Fibroblast of pulmonary artery (primary cell): ENCODE data around the gene PAGE2.

Experiments
- DNase-seq: peaks from one replicate; pipeline ENCODE4 v3.0.0-alpha.2; 2010; ENCODE audit warnings: low read depth
- H3K4me3 ChIP-seq: replicated peaks from 2 replicates; pipeline ENCODE4 v1.5.1; 2011; ENCODE audit warnings: low read depth, mild to moderate bottlenecking, control low read depth, low read length, moderate library complexity
- CTCF ChIP-seq: IDR thresholded peaks from 2 replicates; pipeline ENCODE4 v1.5.1; 2011; ENCODE audit warnings: mild to moderate bottlenecking, control low read depth, low read length, inconsistent platforms; ENCODE audit errors: missing control alignments

PAGE2 gene

GRCh38 chrX:55072286-55072685 lies 16.5 kb upstream of the PAGE2 start:
- TF ChIP-seq CTCF, result no peak

GRCh38 chrX:55074851-55075467 lies 13.9 kb upstream of the PAGE2 start, which contains the start of gene PAGE2B:
TSS of gene PAGE2B (plus strand) at chrX:55075030. CDS start at chrX:55076042, 1,012 bp downstream.
- H3K4me3 ChIP-seq, result no peak within 1 kb of the TSS
- no peak for TF ChIP-seq CTCF
- DNase-seq, result no peak

More at GRCh38 chrX:55072286-55072685, 16.5 kb upstream of the PAGE2 start:
- H3K4me3 ChIP-seq, result no peak overlapping the region
- DNase-seq, result no peak

- no peak for DNase-seq
- no peak overlapping the region for H3K4me3 ChIP-seq
- TF ChIP-seq CTCF, result no peak
Observed at GRCh38 chrX:55098691-55099090, 9.9 kb downstream of the PAGE2 start.

- no peak overlapping the region for H3K4me3 ChIP-seq
Observed at GRCh38 chrX:55099162-55099561, 10.3 kb downstream of the PAGE2 start.

GRCh38 chrX:55102754-55103153 lies 13.9 kb downstream of the PAGE2 start:
- no peak for TF ChIP-seq CTCF
- H3K4me3 ChIP-seq, result no peak overlapping the region
- no peak for DNase-seq

More at GRCh38 chrX:55099162-55099561, 10.3 kb downstream of the PAGE2 start:
- no peak for DNase-seq
- no peak for TF ChIP-seq CTCF

- no peak for TF ChIP-seq CTCF
- no peak for DNase-seq
- H3K4me3 ChIP-seq, result no peak overlapping the region
Observed at GRCh38 chrX:55107262-55107661, 18.4 kb downstream of the PAGE2 start.

- TF ChIP-seq CTCF, result no peak
- no peak for DNase-seq
- no peak overlapping the region for H3K4me3 ChIP-seq
Observed at GRCh38 chrX:55107911-55108310, 19.1 kb downstream of the PAGE2 start.
